Right cardiac atrium (tissue), 5 donors: ENCODE measurements around the gene NAB1. TPM values are rescaled to one million over a fixed set of nuclear protein-coding genes. Genes with fewer than 3 reads are reported as not detected.
A peak's percentile ranks its signal among the peaks of the same experiment; 100 is the strongest.

Source experiments
- ATAC-seq, 2 donors: fragments of 200-7000 bp; cut with Tn5 transposase; one replicate each; pipeline versions ENCODE4 v1.8.0 to v1.9.1; 2020; ENCODE audit warnings: moderate library complexity in 2 of 2, mild to moderate bottlenecking in 1 of 2
- DNase-seq, 3 donors: peaks; one replicate each; pipeline ENCODE4 v3.0.0-alpha.2; 2020
- H3K27ac ChIP-seq: one replicate; pipeline ENCODE4 v1.5.1; 2013; ENCODE audit warnings: mild to moderate bottlenecking, low read length, control low read depth, moderate library complexity
- H3K27me3 ChIP-seq: one replicate; pipeline ENCODE4 v1.6.1; 2013; ENCODE audit not compliant: control insufficient read depth, insufficient read depth
- H3K4me1 ChIP-seq: one replicate; pipeline ENCODE4 v1.6.1; 2013; ENCODE audit warnings: low read length; ENCODE audit not compliant: control insufficient read depth, insufficient read depth
- H3K4me3 ChIP-seq: one replicate; pipeline ENCODE4 v1.5.1; 2013; ENCODE audit warnings: low read length, control low read depth
- H3K9me3 ChIP-seq: one replicate; pipeline ENCODE4 v1.6.1; 2013; ENCODE audit warnings: low read length; ENCODE audit not compliant: control insufficient read depth
- WGBS: extraction: QIAGEN DNeasy Blood & Tissue Kit; methylation state at CpG from one replicate; pipeline ENCODE4 v1.1.7; 2013; 5-methylcytosine and 5-hydroxymethylcytosine counted together
- intact Hi-C, 4 donors: fragments of 100-400 bp; cut with DNase I; formaldehyde crosslinking; loops; one replicate each; pipeline versions ENCODE4 v1.11.0 to v1.14.0; 2022 to 2023
- polyA plus RNA-seq: library from polyadenylated mRNA; stranded (reverse); fragments of 200-250 nt; gene quantifications from one replicate; pipeline ENCODE4 v1.2.3, GENCODE V29; 2013
- total RNA-seq, 4 donors: library from RNA; stranded (reverse); fragmentation: NEBNext Ultra II Directional; extraction: Animal tissue kit (Norgen Biotek cat#: 25700); gene quantifications; one replicate each; pipeline ENCODE4 v1.2.1, GENCODE V29; 2021
- donor health status: healthy with polysubstance abuse.
- donor health status: DM: no; HTN: yes; CAD: no.
- donor health status: DM: no; HTN: no; CAD: no.
- donor health status: DM: no; HTN: yes; CAD: no; lungs with severe emphysema.
- donor health status: DM: yes; HTN: yes; CAD: no.

The NAB1 gene
- total and polyA plus RNA-seq, 5 donors, result 17.6 to 65.5 (median 60.1) TPM

DNA sequence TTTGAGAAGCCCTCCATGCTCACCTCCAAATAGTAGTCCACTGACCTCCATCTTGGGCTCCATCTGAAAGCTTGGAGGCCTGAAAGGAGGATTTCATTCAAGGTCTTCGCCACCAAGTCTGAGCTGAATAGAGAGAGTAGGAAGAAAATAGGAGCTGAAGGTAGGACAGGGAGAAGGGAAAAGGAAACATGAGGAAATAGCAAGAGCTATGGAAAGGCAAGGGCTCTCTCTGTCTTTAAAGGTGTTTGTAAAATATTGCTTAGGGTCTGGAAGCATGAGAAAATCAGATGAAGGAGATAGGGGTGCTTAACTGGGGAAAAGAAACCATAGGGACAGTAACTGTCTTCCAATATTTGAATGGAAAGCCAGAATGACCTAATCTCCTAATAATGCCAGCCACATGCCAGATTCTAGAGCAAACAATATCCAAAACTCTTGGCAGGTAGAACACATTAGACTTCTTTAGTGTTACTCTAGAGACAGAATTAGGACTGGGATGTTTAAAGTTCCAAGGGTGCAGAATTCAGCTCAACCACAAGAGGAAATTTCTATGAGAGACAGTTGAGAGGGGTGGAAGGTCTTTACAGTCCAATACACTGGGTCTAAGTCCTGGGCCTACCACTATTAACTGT is 67.4 kb downstream of the NAB1 start:
- intact Hi-C loops, result no loop called here
- WGBS, result 100% methylated on average over 1 of the region's 1 CpG
- no peak for ATAC-seq

DNA sequence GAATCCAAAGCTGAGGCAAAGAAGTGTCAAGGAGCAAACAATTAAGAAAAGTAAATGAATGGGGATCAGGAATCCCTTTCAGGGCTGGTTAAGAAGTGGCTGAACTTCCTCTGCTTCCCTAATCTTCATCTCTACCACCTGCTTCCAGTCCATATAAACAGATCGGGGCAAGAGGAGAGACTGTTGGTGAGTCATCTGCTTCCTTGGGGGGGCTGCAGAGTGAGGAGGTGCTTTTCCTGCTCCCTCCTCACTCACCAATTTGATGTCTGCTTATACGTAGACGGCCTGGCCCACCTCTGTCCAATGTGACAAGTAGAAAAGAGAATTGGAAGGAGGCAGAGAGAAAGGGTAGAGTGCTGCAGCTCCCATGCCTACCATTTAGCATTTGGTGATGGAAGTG is 68.4 kb downstream of the NAB1 start:
- no peak for DNase-seq
- intact Hi-C loops, result no loop called here

More for the DNA sequence above, 67.4 kb downstream of the NAB1 start:
- Histone ChIP-seq H3K27ac (no peak overlapping the region), H3K27me3 (no peaks in the 10 kb centered on the region), H3K9me3 (no peaks in the 10 kb centered on the region), H3K4me1 (peaks cover 8% of the 10 kb centered on the region), H3K4me3 (no peak overlapping the region)
- no peak for DNase-seq

DNA sequence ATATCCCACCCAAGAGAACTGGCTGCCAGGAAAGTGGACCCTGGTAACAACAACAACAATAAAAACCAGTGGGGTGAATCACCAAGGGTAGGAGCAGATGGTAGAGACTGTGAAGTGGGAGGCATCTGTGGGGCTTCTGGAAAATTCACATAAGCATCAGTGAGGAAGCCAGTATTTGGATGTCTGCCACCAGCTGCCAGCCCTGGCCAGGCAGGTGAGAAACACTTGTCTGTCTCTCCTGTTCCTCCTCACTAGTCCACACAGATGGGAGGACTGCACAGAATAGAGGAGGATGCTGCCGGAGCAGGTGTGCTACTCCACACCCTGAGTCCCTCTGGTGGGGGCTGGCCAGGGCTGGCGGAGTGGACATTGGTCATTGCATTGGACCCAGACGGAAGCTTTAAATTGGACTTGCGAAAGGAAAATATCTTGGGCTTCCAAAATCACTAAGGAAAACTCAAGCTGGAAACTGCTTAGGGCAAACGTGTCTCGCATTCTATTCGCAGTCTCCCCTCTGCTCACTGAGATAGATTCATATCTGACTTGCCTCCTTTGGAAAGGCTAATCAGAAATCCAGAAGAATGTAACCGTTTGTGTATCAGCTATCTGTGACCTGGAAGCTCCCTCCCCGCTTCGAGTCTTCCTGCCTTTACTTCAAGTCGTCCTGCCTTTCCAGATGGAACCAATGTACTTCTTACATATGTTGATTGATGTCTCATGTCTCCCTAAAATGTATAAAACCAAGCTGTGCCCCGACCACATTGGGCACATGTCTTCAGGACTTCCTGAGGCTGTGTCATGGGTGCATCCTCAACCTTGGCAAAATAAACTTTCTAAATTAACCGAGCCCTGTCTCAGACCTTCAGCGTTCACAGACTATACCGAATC is 69.1 kb downstream of the NAB1 start:
- 73% methylated on average over 15 of the region's 15 CpGs for WGBS
- DNase-seq (peak in 1 of 3 donors; percentile 41), ATAC-seq (peak in 1 of 2 donors; percentile 20)
- no peaks in the 10 kb centered on the region for H3K27me3 ChIP-seq
- peaks cover 8% of the 10 kb centered on the region for H3K4me1 ChIP-seq
- intact Hi-C loops, result no loop called here
- no peak overlapping the region for H3K27ac ChIP-seq
- H3K4me3 ChIP-seq, result no peak overlapping the region
- no peaks in the 10 kb centered on the region for H3K9me3 ChIP-seq

More for the DNA sequence above, 68.4 kb downstream of the NAB1 start:
- 73% methylated on average over 3 of the region's 3 CpGs for WGBS
- Histone ChIP-seq H3K9me3 (no peaks in the 10 kb centered on the region), H3K27ac (no peak overlapping the region), H3K4me3 (no peak overlapping the region), H3K4me1 (peaks cover 8% of the 10 kb centered on the region), H3K27me3 (no peaks in the 10 kb centered on the region)
- ATAC-seq, result no peak

DNA sequence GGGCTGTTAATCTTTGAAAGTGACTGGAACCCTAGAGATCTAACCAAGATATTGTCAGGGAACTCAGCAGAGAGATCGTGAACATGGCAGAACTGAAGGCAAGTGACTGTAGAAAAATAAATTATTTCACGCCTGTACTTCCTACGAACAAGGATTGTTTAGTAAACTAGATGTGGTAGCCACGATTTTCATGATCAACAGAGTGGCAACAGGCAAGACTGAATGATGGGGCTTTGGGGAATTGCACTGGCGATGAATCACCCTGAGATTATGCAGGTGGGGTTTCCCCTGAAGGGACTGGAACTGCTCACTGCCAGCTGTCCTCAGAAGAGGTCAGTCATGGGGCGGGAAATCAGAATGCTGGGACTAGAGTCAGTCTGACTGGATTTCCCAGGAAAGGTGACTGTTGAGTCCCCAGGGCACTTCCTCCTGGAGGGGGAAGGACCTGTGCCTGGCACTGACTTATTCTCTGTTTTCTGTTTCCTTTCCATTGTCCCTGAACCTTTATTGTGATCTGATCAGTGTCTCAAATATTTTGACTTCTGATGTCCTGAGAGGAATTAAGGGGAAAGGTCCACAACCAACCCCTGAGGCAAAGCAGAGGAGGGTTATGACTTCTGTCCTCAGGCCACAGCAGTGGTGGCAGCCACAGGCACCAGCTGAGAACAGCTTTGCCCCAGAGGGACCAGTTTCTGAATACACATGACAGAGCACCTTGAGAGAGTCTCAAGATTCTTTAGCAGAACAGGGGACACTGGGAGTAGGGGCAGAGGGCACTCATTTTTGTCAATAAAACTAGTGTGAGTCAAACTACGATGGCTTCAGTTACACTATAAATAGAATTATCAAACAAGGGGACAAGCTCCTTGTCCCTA is 70.0 kb downstream of the NAB1 start:
- WGBS, result 36% methylated on average over 7 of the region's 7 CpGs
- Histone ChIP-seq H3K9me3 (no peaks in the 10 kb centered on the region), H3K4me1 (peaks cover 10% of the 10 kb centered on the region), H3K27me3 (no peaks in the 10 kb centered on the region), H3K4me3 (no peak overlapping the region), H3K27ac (peak overlapping the region; percentile 56)
- intact Hi-C loops, result no loop called here
- ATAC-seq (peak; percentile 79 to 93), DNase-seq (peak; percentile 47 to 60 (median 55))

DNA sequence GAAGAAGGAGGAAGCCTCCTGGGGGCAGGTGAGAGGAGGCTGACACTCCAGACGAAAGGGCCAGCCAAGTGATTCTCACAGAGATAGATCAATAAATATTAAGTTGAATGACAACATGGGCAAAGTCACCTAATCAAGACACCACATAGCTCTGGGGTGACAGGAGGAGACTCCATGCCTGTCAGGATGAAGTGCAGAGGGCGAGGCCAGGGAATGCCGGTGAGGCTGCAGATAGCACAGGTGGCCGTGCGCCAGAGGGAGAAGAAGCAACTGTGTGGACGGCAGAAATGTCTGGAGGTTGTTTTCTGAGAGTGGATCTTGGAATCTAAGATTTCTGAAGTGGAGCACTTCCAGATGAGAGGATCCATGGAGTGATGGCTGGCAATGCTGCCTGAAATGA is 71.4 kb downstream of the NAB1 start:
- no peak for DNase-seq
- Histone ChIP-seq H3K27ac (no peak overlapping the region), H3K27me3 (no peaks in the 10 kb centered on the region), H3K4me3 (no peak overlapping the region), H3K4me1 (peaks cover 10% of the 10 kb centered on the region), H3K9me3 (no peaks in the 10 kb centered on the region)
- intact Hi-C loops, result no loop called here
- 72% methylated on average over 6 of the region's 6 CpGs for WGBS
- ATAC-seq, result no peak

DNA sequence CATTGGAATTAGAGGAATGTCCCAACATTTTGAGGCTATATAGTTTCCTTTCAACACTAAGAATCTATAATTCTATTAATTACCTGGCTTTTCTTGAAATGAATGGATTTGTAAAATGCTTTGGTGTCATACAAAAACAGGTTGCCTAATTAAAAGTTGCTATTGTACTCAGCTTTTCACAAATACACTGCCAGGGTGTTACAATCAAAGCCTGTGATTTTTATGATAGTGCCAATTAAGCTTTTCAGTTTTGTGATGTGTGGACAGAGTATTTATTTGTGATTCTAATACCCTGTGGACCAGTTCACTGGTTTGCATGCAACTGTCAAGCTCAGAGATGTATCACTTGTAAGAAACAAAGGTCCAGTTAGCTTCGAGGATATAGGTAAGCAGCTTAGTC is 71.8 kb downstream of the NAB1 start:
- H3K9me3 ChIP-seq, result no peaks in the 10 kb centered on the region
- no peaks in the 10 kb centered on the region for H3K27me3 ChIP-seq
- no peak overlapping the region for H3K4me3 ChIP-seq
- H3K4me1 ChIP-seq, result peaks cover 10% of the 10 kb centered on the region
- WGBS, result 77% methylated on average over 1 of the region's 1 CpG
- ATAC-seq, result no peak
- intact Hi-C loops, result no loop called here
- no peak for DNase-seq
- no peak overlapping the region for H3K27ac ChIP-seq

DNA sequence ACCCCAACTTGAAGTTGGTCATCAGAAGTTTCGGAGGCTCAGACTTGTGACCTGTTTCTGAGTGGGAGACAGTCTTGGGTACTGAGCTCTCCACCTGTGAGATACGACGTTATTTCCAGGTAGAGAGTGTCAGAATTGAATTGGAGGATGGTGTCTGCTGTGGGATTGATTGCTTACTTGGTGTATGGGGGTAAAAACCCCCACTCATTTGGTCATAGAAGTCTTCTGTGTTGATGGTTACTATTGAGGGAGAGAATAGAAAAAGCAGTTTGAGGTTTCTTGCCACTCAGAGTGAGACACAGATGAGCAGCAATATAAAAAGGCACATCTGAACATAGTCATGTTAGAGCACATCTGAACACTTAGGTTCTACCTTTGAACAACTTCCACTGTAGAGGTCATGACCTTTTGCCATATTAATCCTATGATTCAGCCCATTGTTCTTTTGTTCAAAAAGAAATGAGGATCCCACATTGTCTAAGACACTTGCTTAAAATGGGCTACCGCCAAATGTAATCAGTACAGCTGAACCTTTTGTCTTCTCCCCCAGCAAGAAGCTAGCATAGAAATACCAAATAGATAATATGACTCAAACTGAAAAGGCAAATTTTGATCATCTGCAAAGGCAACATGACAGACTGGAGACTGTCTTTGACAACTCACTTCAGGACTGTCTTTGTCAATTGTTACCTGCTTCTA is 73.3 kb downstream of the NAB1 start:
- Histone ChIP-seq H3K4me1 (peaks cover 12% of the 10 kb centered on the region), H3K27ac (no peak overlapping the region), H3K9me3 (no peaks in the 10 kb centered on the region), H3K27me3 (no peaks in the 10 kb centered on the region), H3K4me3 (no peak overlapping the region)
- DNase-seq (no peak), ATAC-seq (no peak)
- WGBS, result 93% methylated on average over 4 of the region's 4 CpGs
- intact Hi-C loops, result no loop called here

DNA sequence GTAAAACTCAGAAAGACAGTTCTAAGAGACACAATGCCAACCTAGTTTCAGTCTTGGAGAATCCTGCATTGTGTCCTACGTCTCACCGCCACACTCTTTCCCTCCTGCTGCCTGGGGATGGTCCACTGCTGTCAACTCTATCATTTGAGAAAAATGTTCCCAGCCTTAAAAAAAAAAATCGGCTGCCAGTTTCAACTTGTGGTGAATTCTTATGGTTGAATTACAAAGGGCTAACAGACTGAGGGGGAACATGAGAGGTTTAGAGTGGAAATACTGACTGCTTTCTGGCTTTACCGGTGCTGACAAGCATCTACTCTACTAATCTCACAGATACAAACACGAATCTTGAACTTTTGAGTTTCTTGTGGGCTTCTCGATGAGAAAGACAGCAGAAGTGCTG is 74.0 kb downstream of the NAB1 start:
- H3K27ac ChIP-seq, result no peak overlapping the region
- no peak overlapping the region for H3K4me3 ChIP-seq
- DNase-seq (no peak), ATAC-seq (no peak)
- H3K9me3 ChIP-seq, result no peaks in the 10 kb centered on the region
- 49% methylated on average over 6 of the region's 6 CpGs for WGBS
- intact Hi-C loops, result no loop called here
- no peaks in the 10 kb centered on the region for H3K27me3 ChIP-seq
- H3K4me1 ChIP-seq, result peaks cover 12% of the 10 kb centered on the region

DNA sequence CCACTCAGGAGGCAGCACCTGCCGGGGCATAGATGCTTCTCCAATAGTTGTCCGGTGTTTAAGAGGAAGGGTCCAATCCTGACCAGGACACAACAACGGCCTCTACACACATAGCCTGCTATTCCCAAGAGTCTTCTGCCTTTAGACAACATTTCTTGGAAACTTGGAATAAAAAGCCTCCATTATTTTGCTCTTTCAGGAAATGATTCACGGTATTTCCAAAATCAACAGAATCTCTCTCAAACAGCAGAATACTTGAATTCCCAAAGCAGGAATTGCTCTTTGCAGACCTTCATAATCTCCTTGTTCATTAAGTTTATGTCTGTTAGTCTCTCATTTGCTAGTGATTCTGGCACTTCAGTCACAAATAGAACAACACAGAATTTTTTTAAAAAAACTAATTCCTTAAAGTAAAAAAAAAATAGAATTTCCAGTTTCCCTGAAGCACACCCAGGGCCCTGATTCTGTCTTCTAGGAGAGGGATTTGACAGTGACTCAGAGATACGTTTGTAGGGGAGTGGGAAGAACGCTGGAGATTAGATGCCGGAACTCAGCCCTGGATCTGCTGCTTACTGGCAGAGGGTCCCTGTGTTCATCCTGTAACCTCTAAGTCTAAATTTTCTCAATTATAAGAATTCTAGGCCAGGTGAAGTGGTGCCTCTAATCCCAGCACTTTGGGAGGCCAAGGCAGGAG is 74.7 kb downstream of the NAB1 start:
- Histone ChIP-seq H3K4me1 (peaks cover 12% of the 10 kb centered on the region), H3K9me3 (no peaks in the 10 kb centered on the region), H3K27ac (peak overlapping the region; percentile 59), H3K4me3 (no peak overlapping the region), H3K27me3 (no peaks in the 10 kb centered on the region)
- DNase-seq, result no peak
- 44% methylated on average over 7 of the region's 7 CpGs for WGBS
- ATAC-seq, result peak; percentile 49 to 59
- intact Hi-C loops, result no loop called here

DNA sequence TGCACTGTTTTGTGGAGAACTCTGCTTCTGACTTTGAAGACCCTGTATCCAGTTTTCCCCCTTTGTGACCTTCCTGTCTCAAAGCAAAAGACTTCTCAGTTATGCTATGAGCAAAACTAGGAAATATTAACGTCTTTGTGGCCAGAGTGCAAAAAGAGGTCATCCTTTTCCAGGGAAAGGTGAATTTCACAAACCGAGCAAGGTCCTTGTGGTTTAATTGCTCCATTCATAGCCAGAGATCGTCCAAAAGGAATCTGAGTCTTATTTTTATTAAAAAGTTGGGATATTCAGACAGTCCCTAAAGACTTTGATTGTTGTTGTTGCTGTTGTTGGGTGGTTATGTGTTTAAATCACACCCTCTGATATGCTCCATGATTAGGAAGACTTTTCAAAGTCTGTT is 77.4 kb downstream of the NAB1 start:
- no peak for ATAC-seq
- Histone ChIP-seq H3K9me3 (no peaks in the 10 kb centered on the region), H3K27me3 (no peaks in the 10 kb centered on the region), H3K27ac (no peak overlapping the region), H3K4me1 (peaks cover 5% of the 10 kb centered on the region), H3K4me3 (no peak overlapping the region)
- DNase-seq, result no peak
- WGBS, result 37% methylated on average over 3 of the region's 3 CpGs
- intact Hi-C loops, result no loop called here
